Peyer's patch (tissue), 4 donors: ENCODE results near the gene PHOSPHO1. TPM values are rescaled to one million over a fixed set of nuclear protein-coding genes. Genes with fewer than 3 reads are reported as not detected.

Source experiments
- DNase-seq, 3 donors: peaks; one replicate each; pipeline ENCODE4 v3.0.0-alpha.2; 2017 to 2019
- H3K27ac ChIP-seq, 4 donors: fragments of 200-600 bp; sonication (generic); one replicate each; pipeline ENCODE4 v1.5.1; 2016 to 2019
- H3K27me3 ChIP-seq, 2 donors: fragments of 200-600 bp; sonication (generic); one replicate each; pipeline ENCODE4 v1.5.1; 2019
- H3K36me3 ChIP-seq, 3 donors: fragments of 200-600 bp; sonication (generic); one replicate each; pipeline ENCODE4 v1.5.1; 2016 to 2019
- H3K4me1 ChIP-seq, 4 donors: fragments of 200-600 bp; sonication (generic); one replicate each; pipeline ENCODE4 v1.5.1; 2016 to 2019
- H3K4me3 ChIP-seq, 4 donors: fragments of 200-600 bp; sonication (generic); 1 replicate in 3 of 4; 2 replicates in 1 of 4; pipeline ENCODE4 v1.5.1; 2016 to 2019; ENCODE audit warnings: mild to moderate bottlenecking in 1 of 4
- H3K9me3 ChIP-seq, 4 donors: fragments of 200-600 bp; sonication (generic); one replicate each; pipeline ENCODE4 v1.5.1; 2016 to 2019; ENCODE audit warnings: mild to moderate bottlenecking in 1 of 4
- CTCF ChIP-seq, 6 experiments: fragments of 450-650 bp in 4 of 6; fragments of 200-600 bp in 2 of 6; sonication (generic) in 1 of 6; IDR thresholded peaks; one replicate each; pipeline ENCODE4 v1.5.1; 2017 to 2019; ENCODE audit warnings: antibody characterized with exemption in 6 of 6, mild to moderate bottlenecking in 3 of 6, moderate library complexity in 1 of 6
- POLR2A ChIP-seq, 2 donors: fragments of 450-650 bp; IDR thresholded peaks; one replicate each; pipeline ENCODE4 v1.5.1; 2017; ENCODE audit warnings: antibody characterized with exemption in 2 of 2, mild to moderate bottlenecking in 2 of 2, moderate library complexity in 2 of 2
- total RNA-seq, 4 donors: library from RNA; depleted of rRNA; stranded (reverse); fragments of >200 nt; gene quantifications; one replicate each; pipeline ENCODE4 v1.1.0, GENCODE V29; 2016

Gene PHOSPHO1
- total RNA-seq, 4 donors from 2014 or later = not detected

- Histone ChIP-seq H3K36me3 (no peaks in the 10 kb centered on the region), H3K27ac (no peak overlapping the region), H3K4me3 (no peak overlapping the region), H3K4me1 (no peaks in the 10 kb centered on the region), H3K9me3 (no peaks in the 10 kb centered on the region), H3K27me3 (no peaks in the 10 kb centered on the region)
- no peak for DNase-seq
- TF ChIP-seq POLR2A (IDR thresholded peaks at IDR 0.05) (no peak), CTCF (IDR thresholded peaks at IDR 0.05) (no peak)
These were observed 19.4 kb upstream of the PHOSPHO1 start for GRCh38 chr17:49249890-49250522.

GRCh38 chr17:49249292-49249794 is 18.8 kb upstream of the PHOSPHO1 start:
- no peaks in the 10 kb centered on the region for H3K9me3 ChIP-seq
- no peak overlapping the region for H3K27ac ChIP-seq
- no peak for TF ChIP-seq CTCF (IDR thresholded peaks at IDR 0.05)
- TF ChIP-seq POLR2A (IDR thresholded peaks at IDR 0.05) = no peak
- H3K4me1 ChIP-seq = no peaks in the 10 kb centered on the region
- no peaks in the 10 kb centered on the region for H3K27me3 ChIP-seq
- H3K36me3 ChIP-seq = no peaks in the 10 kb centered on the region
- no peak for DNase-seq
- H3K4me3 ChIP-seq = no peak overlapping the region

- H3K27me3 ChIP-seq = no peaks in the 10 kb centered on the region
- TF ChIP-seq CTCF (IDR thresholded peaks at IDR 0.05) (no peak), POLR2A (IDR thresholded peaks at IDR 0.05) (no peak)
- H3K9me3 ChIP-seq = no peaks in the 10 kb centered on the region
- no peaks in the 10 kb centered on the region for H3K4me1 ChIP-seq
- H3K27ac ChIP-seq = no peak overlapping the region
- DNase-seq = no peak
- H3K36me3 ChIP-seq = no peaks in the 10 kb centered on the region
- no peak overlapping the region for H3K4me3 ChIP-seq
These were observed 17.4 kb upstream of the PHOSPHO1 start for GRCh38 chr17:49247944-49248343.

- Histone ChIP-seq H3K4me1 (no peaks in the 10 kb centered on the region), H3K27me3 (no peaks in the 10 kb centered on the region)
- DNase-seq = no peak
These were observed 14.3 kb upstream of the PHOSPHO1 start for GRCh38 chr17:49244839-49245238.

GRCh38 chr17:49242813-49243212 is 12.2 kb upstream of the PHOSPHO1 start:
- Histone ChIP-seq H3K27me3 (no peaks in the 10 kb centered on the region), H3K36me3 (no peaks in the 10 kb centered on the region), H3K9me3 (no peaks in the 10 kb centered on the region), H3K4me3 (no peak overlapping the region), H3K4me1 (no peaks in the 10 kb centered on the region), H3K27ac (no peak overlapping the region)
- TF ChIP-seq CTCF (IDR thresholded peaks at IDR 0.05) = no peak
- TF ChIP-seq POLR2A (IDR thresholded peaks at IDR 0.05) = no peak
- no peak for DNase-seq

More at GRCh38 chr17:49244839-49245238, 14.3 kb upstream of the PHOSPHO1 start:
- no peaks in the 10 kb centered on the region for H3K9me3 ChIP-seq
- no peaks in the 10 kb centered on the region for H3K36me3 ChIP-seq
- no peak overlapping the region for H3K27ac ChIP-seq
- TF ChIP-seq POLR2A (IDR thresholded peaks at IDR 0.05) (no peak), CTCF (IDR thresholded peaks at IDR 0.05) (no peak)
- H3K4me3 ChIP-seq = no peak overlapping the region
